GM12878 (cell line): ENCODE data around the gene RIPK3. TPM values are rescaled to one million over a fixed set of nuclear protein-coding genes. Genes with fewer than 3 reads are reported as not detected.
A peak's percentile ranks its signal among the peaks of the same experiment; 100 is the strongest.

Experiments
- ATAC-seq: fragments of 200-7000 bp; cut with Tn5 transposase; 3 replicates; pipeline ENCODE4 v1.9.1; 2020; ENCODE audit warnings: mild to moderate bottlenecking, moderate library complexity
- BruUV-seq: library from RNA; stranded (reverse); fragments of 400-500 nt; replicated peaks from 2 replicates; lab custom pipeline; 2021; lab: Mats Ljungman, UMichigan
- CTCF ChIA-PET: fragments of 300-600 bp; sonication (Branson Sonifier 250); formaldehyde crosslinking; extraction: SDS; loops from one replicate; lab custom pipeline; 2021; ENCODE audit warnings: inconsistent platforms; lab: Yijun Ruan, JAX
- POLR2A ChIA-PET: fragments of 350-600 bp; formaldehyde crosslinking; extraction: SDS; loops from one replicate; lab custom pipeline; 2021; ENCODE audit warnings: inconsistent platforms; lab: Charles Lee
- RAD21 ChIA-PET: fragments of 300-600 bp; sonication (Branson Sonifier 250); formaldehyde crosslinking; loops from one replicate; lab custom pipeline; 2023; ENCODE audit warnings: antibody characterized with exemption; ENCODE audit not compliant: unreplicated experiment; lab: Charles Lee
- SMC1A ChIA-PET: fragments of 300-600 bp; sonication (Branson Sonifier 250); formaldehyde crosslinking; loops from one replicate; lab custom pipeline; 2023; ENCODE audit not compliant: unreplicated experiment, uncharacterized antibody; lab: Charles Lee
- DNase-seq: peaks from one replicate; pipeline ENCODE4 v3.0.0-alpha.2; 2011; ENCODE audit warnings: low read depth, low spot score
- FAIRE-seq: peaks from 3 replicates; lab custom pipeline; 2011; peaks lifted over from hg19 to GRCh38; lab: Jason Lieb, UNC
- H2AFZ ChIP-seq: 2 replicates; pipeline ENCODE4 v1.6.0; 2011; ENCODE audit warnings: low read depth, low read length, control low read depth; ENCODE audit not compliant: control insufficient read depth
- H3K27ac ChIP-seq: 2 replicates; pipeline ENCODE4 v1.5.1; 2011; ENCODE audit warnings: control low read depth; ENCODE audit not compliant: control insufficient read depth, insufficient read depth
- H3K27me3 ChIP-seq, 2 experiments: replicated peaks in 1 of 2; 2 replicates each; pipeline versions ENCODE4 v1.6.0 to v1.6.1; 2011; ENCODE audit warnings: low read length in 1 of 2; ENCODE audit not compliant: control insufficient read depth in 2 of 2, insufficient read depth in 2 of 2
- H3K36me3 ChIP-seq, 2 experiments: 2 replicates each; pipeline ENCODE4 v1.5.1; 2011; ENCODE audit warnings: low read length in 1 of 2; ENCODE audit not compliant: control insufficient read depth in 2 of 2, insufficient read depth in 2 of 2
- H3K4me1 ChIP-seq: 2 replicates; pipeline ENCODE4 v1.6.1; 2011; ENCODE audit warnings: mild to moderate bottlenecking, low read length, moderate library complexity, mixed read lengths; ENCODE audit not compliant: control insufficient read depth, insufficient read depth
- H3K4me2 ChIP-seq: 2 replicates; pipeline ENCODE4 v1.6.0; 2011; ENCODE audit warnings: control low read depth; ENCODE audit not compliant: control insufficient read depth, insufficient read depth
- H3K4me3 ChIP-seq: fragments of 200-600 bp; sonication (generic); 2 replicates; pipeline ENCODE4 v1.5.1; 2016
- H3K79me2 ChIP-seq: 2 replicates; pipeline ENCODE4 v1.6.0; 2011; ENCODE audit warnings: low read length; ENCODE audit not compliant: control insufficient read depth, insufficient read depth
- H3K9ac ChIP-seq: 2 replicates; pipeline ENCODE4 v1.8.0; 2011; ENCODE audit warnings: low read length, control low read depth, mixed read lengths; ENCODE audit not compliant: control insufficient read depth, insufficient read depth
- H3K9me3 ChIP-seq: replicated peaks from 3 replicates; pipeline ENCODE4 v1.5.1; 2011; ENCODE audit warnings: mild to moderate bottlenecking, low read length; ENCODE audit not compliant: control insufficient read depth, insufficient read depth
- H4K20me1 ChIP-seq: 2 replicates; pipeline ENCODE4 v1.6.0; 2011; ENCODE audit not compliant: control insufficient read depth, insufficient read depth
- BHLHE40 ChIP-seq, 2 experiments: fragments of 450-650 bp in 1 of 2; IDR thresholded peaks; 2 replicates each; pipeline ENCODE4 v1.6.1; 2011 to 2017; ENCODE audit warnings: low read depth in 2 of 2, borderline replicate concordance in 1 of 2, improper control_type of control experiment in 1 of 2, low read length in 1 of 2, mild to moderate bottlenecking in 1 of 2
- CBFB ChIP-seq: IDR thresholded peaks from 2 replicates; pipeline ENCODE4 v1.6.1; 2016; ENCODE audit warnings: antibody characterized with exemption, low read depth
- CHD1 ChIP-seq: IDR thresholded peaks from 2 replicates; pipeline ENCODE4 v1.6.1; 2012; ENCODE audit warnings: low read depth, low read length, improper control_type of control experiment
- CHD4 ChIP-seq: fragments of 200-600 bp; sonication (generic); IDR thresholded peaks from 2 replicates; pipeline ENCODE4 v1.6.1; 2016; ENCODE audit warnings: mild to moderate bottlenecking
- EED ChIP-seq: sonication (generic); IDR thresholded peaks from 2 replicates; pipeline ENCODE4 v1.6.1; 2016; ENCODE audit warnings: antibody characterized with exemption, low read depth
- ESRRA ChIP-seq: IDR thresholded peaks from 2 replicates; pipeline ENCODE4 v1.6.1; 2012; ENCODE audit warnings: mild to moderate bottlenecking, low read length, improper control_type of control experiment
- IKZF1 ChIP-seq: fragments of 450-650 bp; conservative IDR thresholded peaks from 2 replicates; pipeline ENCODE4 v1.6.1; 2017; ENCODE audit warnings: antibody characterized with exemption, mild to moderate bottlenecking
- IKZF2 ChIP-seq, 2 experiments: fragments of 450-650 bp; IDR thresholded peaks; 2 replicates each; pipeline ENCODE4 v1.6.1; 2017; ENCODE audit warnings: mild to moderate bottlenecking in 2 of 2, moderate library complexity in 2 of 2
- JUNB ChIP-seq: IDR thresholded peaks from 2 replicates; pipeline ENCODE4 v1.6.1; 2016; ENCODE audit warnings: antibody characterized with exemption, mild to moderate bottlenecking
- KDM1A ChIP-seq: fragments of 200-600 bp; sonication (generic); IDR thresholded peaks from 2 replicates; pipeline ENCODE4 v1.6.1; 2016; ENCODE audit warnings: borderline replicate concordance
- NFIC ChIP-seq: IDR thresholded peaks from 2 replicates; pipeline ENCODE4 v1.6.1; 2012; ENCODE audit warnings: low read depth, mild to moderate bottlenecking, inconsistent platforms, low read length, moderate library complexity
- PBX3 ChIP-seq: IDR thresholded peaks from 2 replicates; pipeline ENCODE4 v1.6.1; 2011; ENCODE audit warnings: mild to moderate bottlenecking, low read depth, low read length, moderate library complexity; ENCODE audit not compliant: insufficient replicate concordance
- PRDM15 ChIP-seq: fragments of 450-650 bp; formaldehyde crosslinking; IDR thresholded peaks from 2 replicates; pipeline ENCODE4 v1.4.0; 2020; ENCODE audit warnings: mild to moderate bottlenecking, moderate library complexity
- RBBP5 ChIP-seq: fragments of 200-600 bp; sonication (generic); conservative IDR thresholded peaks from 2 replicates; pipeline ENCODE4 v1.6.1; 2016
- RUNX3 ChIP-seq: IDR thresholded peaks from 2 replicates; pipeline ENCODE4 v1.6.1; 2012; ENCODE audit warnings: low read length, inconsistent platforms
- SMARCA5 ChIP-seq: fragments of 450-650 bp; IDR thresholded peaks from 2 replicates; pipeline ENCODE4 v1.6.1; 2017; ENCODE audit warnings: mild to moderate bottlenecking
- STAT3 ChIP-seq: IDR thresholded peaks from 2 replicates; pipeline ENCODE4 v1.6.1; 2011; ENCODE audit warnings: low read depth, low read length, improper control_type of control experiment
- USF2 ChIP-seq: IDR thresholded peaks from 2 replicates; pipeline ENCODE4 v1.6.1; 2011; ENCODE audit warnings: low read depth, low read length, improper control_type of control experiment, borderline replicate concordance
- ZBED1 ChIP-seq: IDR thresholded peaks from 2 replicates; pipeline ENCODE4 v1.6.1; 2016; ENCODE audit warnings: borderline replicate concordance
- WGBS: methylation state at CpG from one replicate; pipeline ENCODE4 v1.1.6; 2016; ENCODE audit warnings: low lambda C conversion rate; ENCODE audit not compliant: insufficient replicate concordance, insufficient coverage; ENCODE audit errors: missing lambda C conversion rate; 5-methylcytosine and 5-hydroxymethylcytosine counted together
- in situ Hi-C: fragments of 300-500 bp; cut with MboI; formaldehyde crosslinking; loops from 9 replicates; pipeline ENCODE4 v1.14.3; 2018; ENCODE audit warnings: mixed read lengths
- intact Hi-C: fragments of 100-400 bp; cut with micrococcal nuclease; formaldehyde crosslinking; loops from one replicate; pipeline ENCODE4 v1.14.2; 2022; ENCODE audit not compliant: unreplicated experiment
- polyA plus RNA-seq, 11 experiments: library from polyadenylated mRNA; depleted of rRNA in 4 of 11; unstranded in 6 of 11; stranded (reverse) in 5 of 11; fragments of >200 nt; fragmentation: Nextera tagmentation in 4 of 11; fragmentation: Illumina TruSeq in 1 of 11; extraction: Ambion mirVana in 4 of 11; extraction: Trizol in 1 of 11; gene quantifications; 1 replicate in 1 of 11; 2 replicates in 10 of 11; pipeline versions ENCODE4 v1.2.1 to v1.2.3, GENCODE V29; 2011 to 2016; ENCODE audit warnings: inconsistent platforms in 2 of 11, missing spikeins in 2 of 11, low read depth in 1 of 11
- total RNA-seq, 4 experiments: library from RNA; depleted of rRNA in 3 of 4; stranded (reverse); fragments of >200 nt in 3 of 4; fragmentation: Illumina TruSeq in 1 of 4; extraction: Trizol in 1 of 4; gene quantifications; 2 replicates each; pipeline versions ENCODE4 v1.2.1 to v1.2.3, GENCODE V29; 2013 to 2021

The RIPK3 gene
- total and polyA plus RNA-seq, 10 of the 15 experiments (the other 5 are each of a cell fraction or from before 2014, with no cell fraction given): 2.0 to 13.6 (median 8.1) TPM

- FAIRE-seq (peak; percentile 80), DNase-seq (no peak), ATAC-seq (no peak)
- Histone ChIP-seq H4K20me1 (no peaks in the 10 kb centered on the region; the same call in 1 of the 2 replicates), H3K9me3 (no peaks in the 10 kb centered on the region), H3K27ac (no peak overlapping the region), H3K4me2 (peak overlapping the region; percentile 11; the same call in 1 of the 2 replicates), H3K36me3 (no peaks in the 10 kb centered on the region; a peak in 2 of 4 replicates), H3K4me3 (0 out of 2 replicates have a peak overlapping the region, but pooled peaks have one; percentile 6), H3K79me2 (no peaks in the 10 kb centered on the region), H2AFZ (no peak overlapping the region), H3K27me3 (no peaks in the 10 kb centered on the region), H3K9ac (no peak overlapping the region), H3K4me1 (peaks cover 32% of the 10 kb centered on the region)
- in situ Hi-C loops (no loop called here), intact Hi-C loops (no loop called here)
- BruUV-seq: no TSS peak
- ChIA-PET CTCF (interaction anchor here (0.6 to 7.9 kb wide), 12 partner anchors 15 to 302 kb away, joined by 3 to 149 read pairs (median 5); partner anchors contain the start of genes DHRS1, IRF9, KHNYN and NOP9), SMC1A (interaction anchor here (2.4 kb wide), 1 partner anchor 118 kb away, joined by 5 read pairs; no protein-coding TSS in a partner anchor), RAD21 (interaction anchor here (1.1 kb wide), 1 partner anchor 71 kb away, joined by 4 read pairs; the partner anchor contains the start of gene TINF2), POLR2A (interaction anchor here (0.6 to 1.9 kb wide), 2 partner anchors 14 to 66 kb away, joined by 4 to 9 read pairs; no protein-coding TSS in a partner anchor)
- WGBS: 56% methylated on average over 9 of the region's 9 CpGs
- TF ChIP-seq PRDM15 (CRISPR knock-in tag) (no peak), BHLHE40 (IDR thresholded peaks at IDR 0.05; ENCODE audit: borderline replicate concordance in 1 of 2, low read depth in 2 of 2, low read length in 1 of 2) (peak in 1 of 2 experiments; percentile 19; a peak in 1 of 4 replicates), ESRRA (no peak), CBFB (0 out of 2 replicates have a peak, but pooled peaks have one; percentile 50), IKZF1 (peak; percentile 32; the same call in 1 of the 2 replicates), NFIC (no peak), RBBP5 (no peak), CHD4 (no peak), USF2 (no peak), SMARCA5 (no peak), RUNX3 (peak; percentile 88), CHD1 (no peak), EED (no peak), IKZF2 (IDR thresholded peaks at IDR 0.05) (peak in 1 of 2 experiments; percentile 48; a peak in 1 of 4 replicates), STAT3 (no peak), PBX3 (no peak), ZBED1 (no peak), JUNB (no peak), KDM1A (no peak)
Measured at GRCh38 chr14:24312736-24313507, 26.9 kb downstream of the RIPK3 start.
